GM06990 (cell line): ENCODE results near the gene DMD.

Experiments used
- DNase-seq: peaks from one replicate; pipeline ENCODE4 v3.0.0-alpha.2; 2011; ENCODE audit not compliant: insufficient read length; ENCODE audit errors: extremely low read depth
- H3K27me3 ChIP-seq: replicated peaks from 2 replicates; pipeline ENCODE4 v1.6.0; 2011; ENCODE audit warnings: low read length; ENCODE audit not compliant: control insufficient read depth, insufficient read depth
- H3K36me3 ChIP-seq: 2 replicates; pipeline ENCODE4 v1.5.1; 2011; ENCODE audit warnings: low read length; ENCODE audit not compliant: control insufficient read depth, insufficient read depth
- H3K4me3 ChIP-seq: replicated peaks from 2 replicates; pipeline ENCODE4 v1.5.1; 2011; ENCODE audit warnings: low read depth, mild to moderate bottlenecking, control low read depth, low read length
- CTCF ChIP-seq: IDR thresholded peaks from 2 replicates; pipeline ENCODE4 v1.5.1; 2011; ENCODE audit warnings: low read length, control low read depth, mild to moderate bottlenecking, inconsistent platforms; ENCODE audit not compliant: insufficient read depth, poor library complexity, severe bottlenecking

The DMD gene

DNA sequence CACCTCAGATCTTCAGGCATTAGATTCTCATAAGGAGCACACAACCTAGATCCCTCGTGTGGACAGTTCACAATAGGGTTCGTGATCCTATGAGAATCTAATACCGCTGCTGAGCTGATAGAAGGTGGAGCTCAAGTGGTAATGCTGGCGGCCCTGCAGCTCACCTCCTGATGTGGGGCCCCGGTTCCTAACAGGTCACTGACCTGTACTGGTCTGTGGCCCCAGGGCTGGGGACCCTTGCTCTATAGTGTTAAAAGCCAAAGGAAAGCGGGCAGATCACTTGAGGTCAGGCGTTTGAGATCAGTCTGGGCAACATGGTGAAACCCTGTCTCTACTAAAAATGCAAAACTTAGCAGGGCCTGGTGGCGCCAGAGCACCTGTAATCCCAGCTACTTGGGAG is 1092.5 kb downstream of the DMD start:
- no peak for DNase-seq
- H3K27me3 ChIP-seq: no peaks in the 10 kb centered on the region
- TF ChIP-seq CTCF: no peak
- H3K36me3 ChIP-seq: no peaks in the 10 kb centered on the region
- H3K4me3 ChIP-seq: no peak overlapping the region

- Histone ChIP-seq H3K36me3 (no peaks in the 10 kb centered on the region), H3K27me3 (no peaks in the 10 kb centered on the region), H3K4me3 (no peak overlapping the region)
- DNase-seq: no peak
- no peak for TF ChIP-seq CTCF
Measured at GRCh38 chrX:32116047-32116446, 1095.3 kb downstream of the DMD start.

DNA sequence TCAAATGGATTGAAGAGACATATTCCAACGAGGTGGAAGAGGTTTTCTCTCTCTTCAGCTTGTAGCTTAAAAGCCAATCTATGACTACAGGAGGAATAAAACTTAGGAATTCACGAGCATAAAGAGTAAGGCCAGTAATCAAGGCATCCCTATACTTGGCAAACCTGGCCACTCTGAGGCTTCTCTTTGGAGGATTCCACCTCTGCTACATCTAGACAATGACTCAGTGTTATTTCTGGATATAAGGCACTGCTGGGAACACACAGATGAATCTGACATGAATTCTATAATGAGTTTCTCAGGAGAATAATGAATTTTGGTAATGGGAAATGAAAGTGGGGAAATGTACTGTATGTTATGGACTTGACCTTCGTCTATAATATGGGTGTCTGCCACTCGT is 1123.7 kb downstream of the DMD start:
- DNase-seq: no peak
- H3K36me3 ChIP-seq: no peaks in the 10 kb centered on the region
- TF ChIP-seq CTCF: no peak
- H3K4me3 ChIP-seq: no peak overlapping the region
- H3K27me3 ChIP-seq: no peaks in the 10 kb centered on the region

GRCh38 chrX:32084757-32085156 is 1126.6 kb downstream of the DMD start:
- TF ChIP-seq CTCF: no peak
- no peak for DNase-seq

DNA sequence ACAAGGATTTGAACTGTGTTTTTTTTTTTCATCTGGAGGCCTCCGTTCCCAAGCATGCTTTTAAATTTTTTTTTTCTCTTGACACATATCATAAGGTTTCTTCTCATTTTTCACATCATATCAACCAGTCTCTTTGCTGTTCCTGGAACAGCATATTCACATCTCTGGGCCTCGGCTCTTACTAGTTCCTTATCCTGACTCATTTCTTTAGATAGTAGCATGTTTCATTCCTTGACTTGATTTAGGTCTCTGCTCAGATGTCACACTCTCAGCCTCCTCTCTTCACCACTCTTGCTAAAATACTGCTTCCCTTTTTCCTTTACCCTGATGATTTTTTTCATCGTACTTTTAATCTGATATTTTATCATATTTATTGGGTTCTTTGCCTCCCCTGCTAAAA is 1163.1 kb downstream of the DMD start:
- Histone ChIP-seq H3K36me3 (no peaks in the 10 kb centered on the region), H3K4me3 (no peak overlapping the region), H3K27me3 (no peaks in the 10 kb centered on the region)
- TF ChIP-seq CTCF: no peak
- DNase-seq: no peak

More at GRCh38 chrX:32084757-32085156, 1126.6 kb downstream of the DMD start:
- Histone ChIP-seq H3K4me3 (no peak overlapping the region), H3K36me3 (no peaks in the 10 kb centered on the region), H3K27me3 (no peaks in the 10 kb centered on the region)

DNA sequence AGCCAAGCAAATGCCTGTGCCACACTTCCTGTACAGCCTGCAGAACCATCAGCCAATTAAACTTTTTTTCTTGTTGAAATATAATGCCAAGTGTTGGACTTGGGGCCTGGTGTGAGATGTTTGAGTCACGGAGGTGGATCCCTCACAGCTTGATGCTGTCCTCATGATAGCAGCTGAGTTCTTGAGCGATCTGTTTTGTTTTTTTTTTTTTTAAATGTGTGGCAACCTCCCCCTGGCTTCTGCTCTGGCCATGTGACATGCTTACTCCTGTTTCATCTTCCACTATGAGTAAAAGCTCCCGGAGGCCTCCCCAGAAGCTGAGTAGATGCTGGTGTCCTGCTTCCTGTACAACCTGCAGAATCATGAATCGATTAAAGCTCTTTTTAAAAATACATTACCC is 1166.2 kb downstream of the DMD start:
- H3K4me3 ChIP-seq: no peak overlapping the region
- no peak for TF ChIP-seq CTCF
- DNase-seq: no peak
- H3K27me3 ChIP-seq: no peaks in the 10 kb centered on the region
- no peaks in the 10 kb centered on the region for H3K36me3 ChIP-seq
